ENCODE results near the gene PTDSS2. TPM values are rescaled to one million over a fixed set of nuclear protein-coding genes. Genes with fewer than 3 reads are reported as not detected.

The PTDSS2 gene
- total and polyA plus RNA-seq, 2 of the 13 experiments (the other 11 are each of a cell fraction or from before 2014, with no cell fraction given): 21.7 to 26.4 TPM

DNA sequence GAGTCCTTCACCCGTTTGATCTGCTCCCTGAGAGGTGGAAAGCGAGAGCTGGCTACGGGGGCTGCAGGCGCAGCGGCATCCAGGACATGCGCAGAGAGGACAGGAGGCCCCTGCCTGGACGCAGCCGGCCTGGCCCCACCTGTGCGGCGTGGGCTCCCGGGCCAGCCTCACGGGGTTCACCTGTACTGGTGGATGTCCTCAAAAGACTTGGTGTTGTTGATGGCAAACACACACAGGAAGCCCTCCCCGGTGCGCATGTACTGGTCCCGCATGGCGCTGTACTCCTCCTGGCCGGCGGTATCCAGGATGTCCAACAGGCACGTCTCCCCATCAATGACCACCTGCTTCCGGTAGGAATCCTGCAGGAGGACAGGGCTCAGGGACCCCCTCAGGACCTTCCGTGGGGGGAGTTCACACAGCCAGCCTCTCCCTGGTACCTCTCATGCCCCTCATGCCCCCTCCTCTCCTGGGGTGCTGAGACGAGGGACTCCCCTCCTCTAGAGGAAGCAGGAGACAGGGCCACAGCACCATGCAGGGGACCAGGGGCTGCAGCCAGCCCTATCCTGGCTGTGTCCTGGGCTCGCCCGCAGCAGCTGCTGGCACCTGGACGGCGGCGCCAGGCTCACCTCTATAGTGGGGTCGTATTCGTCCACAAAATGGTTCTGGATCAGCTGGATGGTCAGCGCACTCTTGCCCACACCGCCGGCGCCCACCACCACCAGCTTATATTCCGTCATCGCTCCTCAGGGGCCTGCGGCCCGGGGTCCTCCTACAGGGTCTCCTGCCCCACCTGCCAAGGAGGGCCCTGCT is 83.7 kb downstream of the PTDSS2 start (continued):
- TF ChIP-seq, protein P1, sequence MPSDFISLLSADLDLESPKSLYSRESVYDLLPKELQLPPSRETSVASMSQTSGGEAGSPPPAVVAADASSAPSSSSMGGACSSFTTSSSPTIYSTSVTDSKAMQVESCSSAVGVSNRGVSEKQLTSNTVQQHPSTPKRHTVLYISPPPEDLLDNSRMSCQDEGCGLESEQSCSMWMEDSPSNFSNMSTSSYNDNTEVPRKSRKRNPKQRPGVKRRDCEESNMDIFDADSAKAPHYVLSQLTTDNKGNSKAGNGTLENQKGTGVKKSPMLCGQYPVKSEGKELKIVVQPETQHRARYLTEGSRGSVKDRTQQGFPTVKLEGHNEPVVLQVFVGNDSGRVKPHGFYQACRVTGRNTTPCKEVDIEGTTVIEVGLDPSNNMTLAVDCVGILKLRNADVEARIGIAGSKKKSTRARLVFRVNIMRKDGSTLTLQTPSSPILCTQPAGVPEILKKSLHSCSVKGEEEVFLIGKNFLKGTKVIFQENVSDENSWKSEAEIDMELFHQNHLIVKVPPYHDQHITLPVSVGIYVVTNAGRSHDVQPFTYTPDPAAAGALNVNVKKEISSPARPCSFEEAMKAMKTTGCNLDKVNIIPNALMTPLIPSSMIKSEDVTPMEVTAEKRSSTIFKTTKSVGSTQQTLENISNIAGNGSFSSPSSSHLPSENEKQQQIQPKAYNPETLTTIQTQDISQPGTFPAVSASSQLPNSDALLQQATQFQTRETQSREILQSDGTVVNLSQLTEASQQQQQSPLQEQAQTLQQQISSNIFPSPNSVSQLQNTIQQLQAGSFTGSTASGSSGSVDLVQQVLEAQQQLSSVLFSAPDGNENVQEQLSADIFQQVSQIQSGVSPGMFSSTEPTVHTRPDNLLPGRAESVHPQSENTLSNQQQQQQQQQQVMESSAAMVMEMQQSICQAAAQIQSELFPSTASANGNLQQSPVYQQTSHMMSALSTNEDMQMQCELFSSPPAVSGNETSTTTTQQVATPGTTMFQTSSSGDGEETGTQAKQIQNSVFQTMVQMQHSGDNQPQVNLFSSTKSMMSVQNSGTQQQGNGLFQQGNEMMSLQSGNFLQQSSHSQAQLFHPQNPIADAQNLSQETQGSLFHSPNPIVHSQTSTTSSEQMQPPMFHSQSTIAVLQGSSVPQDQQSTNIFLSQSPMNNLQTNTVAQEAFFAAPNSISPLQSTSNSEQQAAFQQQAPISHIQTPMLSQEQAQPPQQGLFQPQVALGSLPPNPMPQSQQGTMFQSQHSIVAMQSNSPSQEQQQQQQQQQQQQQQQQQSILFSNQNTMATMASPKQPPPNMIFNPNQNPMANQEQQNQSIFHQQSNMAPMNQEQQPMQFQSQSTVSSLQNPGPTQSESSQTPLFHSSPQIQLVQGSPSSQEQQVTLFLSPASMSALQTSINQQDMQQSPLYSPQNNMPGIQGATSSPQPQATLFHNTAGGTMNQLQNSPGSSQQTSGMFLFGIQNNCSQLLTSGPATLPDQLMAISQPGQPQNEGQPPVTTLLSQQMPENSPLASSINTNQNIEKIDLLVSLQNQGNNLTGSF (CRISPR knock-in tag; IDR thresholded peaks at IDR 0.05): no peak
- no peak for TF ChIP-seq ZNF788 (CRISPR knock-in tag; IDR thresholded peaks at IDR 0.05; ENCODE audit: borderline replicate concordance)
- TF ChIP-seq PITX1 (CRISPR knock-in tag; IDR thresholded peaks at IDR 0.05): no peak
- TF ChIP-seq ZNF83 (CRISPR knock-in tag; IDR thresholded peaks at IDR 0.05; ENCODE audit: borderline replicate concordance): no peak
- TF ChIP-seq, protein P2, sequence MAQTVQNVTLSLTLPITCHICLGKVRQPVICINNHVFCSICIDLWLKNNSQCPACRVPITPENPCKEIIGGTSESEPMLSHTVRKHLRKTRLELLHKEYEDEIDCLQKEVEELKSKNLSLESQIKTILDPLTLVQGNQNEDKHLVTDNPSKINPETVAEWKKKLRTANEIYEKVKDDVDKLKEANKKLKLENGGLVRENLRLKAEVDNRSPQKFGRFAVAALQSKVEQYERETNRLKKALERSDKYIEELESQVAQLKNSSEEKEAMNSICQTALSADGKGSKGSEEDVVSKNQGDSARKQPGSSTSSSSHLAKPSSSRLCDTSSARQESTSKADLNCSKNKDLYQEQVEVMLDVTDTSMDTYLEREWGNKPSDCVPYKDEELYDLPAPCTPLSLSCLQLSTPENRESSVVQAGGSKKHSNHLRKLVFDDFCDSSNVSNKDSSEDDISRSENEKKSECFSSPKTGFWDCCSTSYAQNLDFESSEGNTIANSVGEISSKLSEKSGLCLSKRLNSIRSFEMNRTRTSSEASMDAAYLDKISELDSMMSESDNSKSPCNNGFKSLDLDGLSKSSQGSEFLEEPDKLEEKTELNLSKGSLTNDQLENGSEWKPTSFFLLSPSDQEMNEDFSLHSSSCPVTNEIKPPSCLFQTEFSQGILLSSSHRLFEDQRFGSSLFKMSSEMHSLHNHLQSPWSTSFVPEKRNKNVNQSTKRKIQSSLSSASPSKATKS (CRISPR knock-in tag; IDR thresholded peaks at IDR 0.05): no peak
- TF ChIP-seq ARNT (IDR thresholded peaks at IDR 0.05): no peak
- TF ChIP-seq HNRNPH1 (optimal IDR thresholded peaks at IDR 0.05; ENCODE audit: low read depth, low read length): no peak
